SKM-1 treated with dmso at 0.1 percent for 144 hours (cell line): Measurements from ENCODE around the gene PRR33.

Source experiments
- DNase-seq: peaks from one replicate; lab custom pipeline; 2025; ENCODE audit not compliant: unreplicated experiment; lab: John Stamatoyannopoulos, UW

Gene PRR33

DNA sequence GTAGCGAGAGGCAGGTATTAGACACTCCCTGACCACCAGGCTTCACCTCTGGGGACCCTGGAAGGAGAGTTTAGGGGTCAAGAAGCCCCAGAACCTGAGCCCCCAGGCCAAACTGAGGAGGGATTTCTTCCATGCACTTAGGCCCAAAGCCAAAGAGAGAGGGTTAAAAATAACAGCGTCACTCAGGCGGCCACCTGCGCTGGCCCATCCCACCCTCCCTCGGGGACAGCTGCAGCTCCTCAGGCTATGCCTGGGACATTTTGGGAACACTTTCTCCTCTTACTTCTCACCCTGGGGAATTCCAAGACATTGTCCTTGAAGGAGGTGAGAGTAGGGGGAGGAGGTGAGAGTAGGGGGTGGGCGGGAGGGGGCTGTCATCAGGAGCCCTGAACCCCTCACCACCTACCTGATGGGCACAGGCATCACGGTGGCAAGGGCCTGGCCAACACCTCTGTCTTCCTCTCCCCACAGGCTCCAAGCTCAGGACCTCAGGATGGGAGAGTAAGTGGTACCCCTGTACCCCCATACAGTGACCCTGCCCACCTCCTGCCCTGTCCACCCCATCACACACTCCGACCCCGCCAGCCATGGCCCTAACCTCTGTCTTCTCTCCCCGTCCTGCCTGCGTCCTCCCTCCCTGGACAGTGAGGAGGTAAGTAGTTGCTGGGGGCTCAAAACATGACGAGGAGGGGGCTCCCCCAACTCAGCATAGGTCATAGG lies 52.3 kb downstream of the PRR33 start:
- no peak for DNase-seq

DNA sequence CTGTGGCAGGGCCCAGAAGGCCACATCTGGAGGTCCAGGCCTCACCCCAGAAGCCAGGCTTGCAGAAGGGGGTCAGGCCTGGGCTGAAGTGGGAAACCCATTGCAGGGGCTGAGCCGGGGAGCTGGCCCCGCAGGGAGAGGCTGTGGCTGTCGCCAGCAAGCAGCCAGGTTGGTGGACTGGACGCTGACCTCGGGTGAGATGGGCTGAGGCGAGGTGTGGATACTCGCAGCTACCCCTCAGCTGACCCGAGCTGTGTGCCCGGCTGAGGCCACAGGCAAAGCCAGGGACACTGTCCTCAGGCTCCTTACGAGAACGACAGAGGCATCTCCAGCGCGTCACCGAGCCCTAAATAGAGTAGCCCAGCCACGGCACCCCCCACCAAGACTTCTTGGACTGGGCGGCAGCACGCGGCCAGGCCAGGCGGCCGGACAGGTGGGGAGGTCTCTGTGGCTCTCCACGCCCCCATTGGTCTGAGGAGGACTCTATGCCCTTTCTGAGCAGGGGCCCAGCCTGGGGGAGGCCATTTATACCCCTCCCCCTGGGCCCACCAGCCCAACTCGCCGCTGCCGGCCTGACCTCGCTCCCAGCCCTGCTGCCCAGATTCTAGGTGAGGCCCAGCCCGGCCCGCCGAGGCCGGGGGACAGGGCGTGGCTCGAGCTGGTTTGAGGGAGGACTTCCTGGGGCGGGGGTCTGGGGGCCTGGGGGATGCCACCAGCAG lies 53.1 kb downstream of the PRR33 start, which contains the start of gene TNNI2:
Gene TNNI2 (plus strand): TSS at position 556 of the 719 bp plus-strand sequence. CDS start 716 bp downstream, outside the sequence.
- no peak for DNase-seq
